HG03558 (cell line): ENCODE results near the gene NCKAP5.

ENCODE experiments used
- ATAC-seq: cut with Tn5 transposase; IDR thresholded peaks from one replicate; pipeline ENCODE4 v1.9.1; 2021; ENCODE audit warnings: moderate number of reproducible peaks; ENCODE audit not compliant: unreplicated experiment; ENCODE audit errors: extremely low read depth

Gene NCKAP5

DNA sequence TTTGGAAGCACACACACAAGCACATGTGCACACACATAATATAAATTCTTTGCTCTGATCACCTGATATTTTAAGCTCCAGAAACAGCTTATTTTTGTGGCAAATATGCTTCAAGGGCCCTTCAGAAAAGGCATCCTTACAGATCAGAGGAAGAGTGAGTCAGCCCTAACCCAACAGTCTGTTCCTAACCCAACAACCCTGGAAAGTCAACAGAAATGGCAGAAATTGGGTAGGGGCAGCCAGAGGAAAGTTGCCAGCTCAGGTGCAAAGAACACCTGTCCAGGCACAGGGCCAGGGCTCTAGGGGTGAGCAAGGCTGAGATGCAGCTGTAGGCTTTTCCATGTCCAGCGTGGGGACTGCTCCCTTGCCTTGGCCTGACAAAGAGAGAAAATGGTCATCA lies 6.4 kb upstream of the NCKAP5 start:
- ATAC-seq = no peak

DNA sequence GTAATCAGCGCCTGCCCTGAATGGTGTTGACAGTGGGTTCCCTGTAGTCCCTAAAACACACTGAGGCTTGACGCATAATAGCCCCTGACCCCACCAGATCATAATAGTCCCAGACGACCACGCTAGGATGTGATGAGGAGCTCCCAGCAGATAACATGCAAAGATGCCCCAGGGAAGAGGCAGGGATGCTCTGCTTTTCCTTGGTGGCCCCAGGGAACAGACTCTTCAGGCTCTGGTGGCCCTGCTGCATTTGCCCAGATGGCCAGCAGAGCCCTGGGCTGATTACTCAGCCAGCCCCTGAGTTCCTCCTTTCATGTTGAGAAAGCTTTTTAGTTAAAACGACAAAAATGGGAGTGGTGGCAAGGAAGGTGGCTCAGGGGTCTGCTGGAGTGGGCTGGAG lies 5.9 kb upstream of the NCKAP5 start:
- ATAC-seq = no peak

DNA sequence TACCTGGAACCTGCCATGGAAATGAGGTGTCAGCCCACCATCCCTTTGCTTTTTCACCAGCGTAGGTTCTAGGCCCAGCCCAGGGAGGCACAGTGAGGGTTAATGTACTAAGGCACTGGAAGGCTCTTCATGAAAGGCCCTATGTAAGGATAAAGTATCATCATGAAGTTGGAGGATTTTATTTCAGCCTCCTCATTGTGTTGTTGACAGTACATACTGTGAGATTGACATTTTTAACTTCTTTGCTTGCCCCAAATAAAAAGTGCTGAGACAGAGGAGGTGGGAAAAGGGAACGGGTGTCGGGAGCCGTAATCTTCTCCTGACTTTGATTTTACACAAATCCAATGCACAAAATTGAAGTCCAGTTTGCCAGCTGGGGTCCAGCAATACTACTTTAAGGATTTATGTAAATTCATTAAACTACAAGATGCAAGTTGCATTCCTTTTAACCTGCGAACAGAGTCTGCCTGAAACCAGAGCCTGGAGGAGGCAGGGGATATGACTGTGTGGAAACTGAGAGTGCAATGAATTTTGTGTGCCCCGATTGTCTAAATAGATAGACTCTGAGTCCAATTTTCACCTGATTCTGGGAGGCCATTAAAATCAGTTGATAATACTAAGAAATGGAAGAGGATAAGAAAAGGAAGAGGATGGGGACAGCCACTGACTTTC lies 5.4 kb upstream of the NCKAP5 start:
- no peak for ATAC-seq

DNA sequence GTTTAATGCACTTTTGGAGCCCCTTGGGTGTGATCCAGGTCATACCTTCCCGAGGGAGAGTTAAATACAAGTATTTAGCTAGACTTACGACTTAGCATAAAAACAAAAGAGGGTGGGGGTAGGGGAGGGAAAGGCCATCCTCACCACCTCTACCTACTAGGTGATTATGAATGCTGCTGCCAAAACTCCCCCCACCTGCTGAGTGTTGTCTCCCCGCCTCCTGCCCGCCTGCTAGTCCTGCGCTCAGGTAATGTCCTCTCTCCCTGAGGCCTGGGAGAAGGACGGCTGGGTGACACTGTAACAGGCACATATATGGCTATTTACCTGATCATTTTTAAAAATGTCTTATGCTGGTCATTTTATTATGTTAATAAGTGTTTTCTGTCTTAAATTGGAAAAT lies 3.0 kb upstream of the NCKAP5 start:
- no peak for ATAC-seq

DNA sequence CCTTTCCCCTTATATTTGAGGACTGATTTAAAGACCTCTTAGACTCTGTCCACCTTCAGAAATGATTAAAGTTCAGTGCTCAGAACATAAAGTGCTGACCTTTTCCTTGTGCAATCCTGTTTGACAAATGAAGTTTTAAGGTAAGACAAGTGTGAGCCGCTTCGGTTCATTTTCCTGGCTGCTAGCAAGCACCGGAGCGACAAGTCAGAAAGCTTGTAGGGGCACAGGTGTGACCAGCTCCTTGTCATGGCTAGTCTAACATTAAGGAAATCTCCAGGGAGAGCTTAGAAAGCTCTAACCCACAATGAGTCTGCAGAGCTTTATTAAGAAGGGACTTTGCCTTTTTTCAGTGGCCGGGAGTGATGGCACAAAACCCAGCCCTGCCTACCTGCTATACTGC lies 2.3 kb upstream of the NCKAP5 start:
- ATAC-seq = no peak

DNA sequence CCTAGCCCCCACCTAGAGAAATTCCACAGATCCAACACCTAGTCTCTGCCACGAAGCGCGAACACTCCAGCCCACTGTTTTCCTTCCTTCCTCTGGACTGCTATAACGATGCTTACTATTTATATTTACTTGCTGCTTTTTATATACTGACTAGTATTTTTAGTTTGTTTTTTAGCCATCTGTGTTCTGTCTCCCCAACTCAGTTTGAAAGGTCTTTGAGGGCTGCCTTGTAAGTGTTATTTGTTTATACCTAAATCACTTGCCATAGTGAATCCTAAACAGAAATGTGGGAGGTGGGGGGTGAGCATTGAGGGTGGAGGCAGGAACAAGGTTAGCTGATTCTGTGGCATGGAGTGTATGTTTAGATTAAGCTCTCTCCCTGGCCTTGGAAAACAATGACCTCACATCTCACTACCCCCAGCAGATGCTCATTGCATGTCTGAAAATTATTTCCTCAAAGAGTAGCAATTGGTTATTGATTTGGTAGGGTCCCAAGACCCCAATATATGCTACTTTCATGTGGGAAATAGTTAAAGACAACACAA lies 1.1 kb upstream of the NCKAP5 start:
- ATAC-seq = no peak

DNA sequence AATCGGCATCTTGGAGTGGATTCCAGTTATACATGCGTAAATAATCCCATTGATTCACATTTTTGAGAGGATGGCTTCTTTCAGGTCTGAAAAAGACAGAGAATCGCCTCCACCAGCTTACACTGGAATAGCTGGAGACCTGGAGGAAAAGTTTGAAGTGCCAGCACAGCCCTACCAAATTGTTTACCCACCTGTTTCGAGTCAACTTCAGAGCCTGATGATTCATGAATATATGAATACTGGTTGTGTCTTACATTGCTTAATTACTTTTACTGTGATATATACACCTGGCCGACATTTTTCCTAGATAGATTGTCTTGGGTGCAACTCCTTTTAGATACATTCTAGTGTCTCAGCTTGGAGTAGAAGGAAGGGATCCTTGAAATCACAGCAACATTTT lies 335 bp upstream of the NCKAP5 start:
- ATAC-seq = no peak

DNA sequence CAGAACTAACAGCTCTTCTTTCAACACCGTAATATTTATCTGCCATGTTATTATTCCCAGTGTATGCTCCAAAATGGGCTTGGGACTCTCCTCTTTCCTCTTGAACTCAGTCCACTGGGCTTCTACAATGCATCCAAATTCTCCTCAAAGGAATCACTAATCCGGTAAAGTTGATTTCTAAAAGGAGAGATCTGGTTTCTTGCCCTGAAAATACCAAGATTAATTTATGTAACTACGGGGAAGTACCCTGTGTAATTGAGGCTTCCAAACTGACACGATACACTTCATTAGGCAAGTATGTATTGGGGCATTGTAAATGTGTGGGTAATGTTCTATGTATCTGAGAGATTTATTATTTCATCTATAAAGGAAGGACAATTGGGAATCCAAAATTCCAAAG lies 5.7 kb downstream of the NCKAP5 start:
- no peak for ATAC-seq

DNA sequence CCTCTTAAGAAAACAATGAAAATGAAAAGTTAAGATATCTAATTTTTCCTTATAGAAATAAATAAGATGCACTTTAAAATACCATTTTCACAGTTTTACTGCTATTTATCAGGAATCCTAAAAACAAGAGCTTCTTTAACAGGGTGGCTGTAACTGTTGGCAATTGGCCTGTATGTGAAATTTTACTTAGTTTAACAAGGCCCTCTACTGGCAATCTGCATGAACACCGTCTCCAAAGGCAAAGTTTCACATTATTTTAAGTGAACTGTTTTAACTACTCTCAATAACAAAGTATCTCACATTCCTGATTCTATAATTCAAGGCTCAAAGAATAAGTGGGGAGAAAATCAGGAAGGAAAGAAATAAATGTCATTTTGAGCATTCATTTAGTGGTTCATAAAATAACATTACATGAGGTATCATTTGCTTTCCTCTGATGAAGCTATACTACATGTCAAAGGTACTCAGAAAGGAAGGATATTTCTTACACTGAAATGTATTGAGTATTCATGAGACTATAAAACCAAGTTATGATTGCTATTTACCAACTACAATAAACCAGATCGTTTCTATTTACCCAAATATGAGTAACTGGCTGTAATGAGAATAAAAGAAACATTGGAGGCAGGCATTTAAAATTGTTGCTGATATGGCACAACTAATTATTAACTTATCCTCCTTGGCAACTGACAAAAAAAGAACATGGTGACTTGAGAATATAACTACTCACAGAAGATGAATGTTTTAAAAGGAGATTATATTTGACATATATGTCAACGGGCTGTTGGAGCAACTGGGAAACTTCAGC lies 7.0 kb downstream of the NCKAP5 start:
- peak; percentile 66 for ATAC-seq

DNA sequence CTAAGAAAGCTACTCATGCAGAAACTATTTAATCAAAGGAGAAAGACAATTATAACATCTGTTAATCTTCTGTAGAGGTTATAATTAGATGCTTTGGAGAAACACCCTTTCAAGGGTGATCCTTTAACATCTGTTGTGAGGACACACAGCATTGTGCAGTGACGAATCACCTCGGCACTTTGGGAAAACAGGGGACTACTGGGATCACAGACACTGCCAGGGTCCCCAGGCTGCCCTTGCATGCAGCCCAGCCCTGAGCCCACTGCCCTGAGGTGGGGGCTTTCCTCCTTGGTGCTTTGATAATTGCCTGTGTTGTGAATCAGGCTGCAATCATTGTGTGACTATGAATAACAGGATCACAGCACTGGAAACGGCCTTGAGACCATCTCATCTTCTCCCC lies 10.6 kb downstream of the NCKAP5 start:
- ATAC-seq = no peak

DNA sequence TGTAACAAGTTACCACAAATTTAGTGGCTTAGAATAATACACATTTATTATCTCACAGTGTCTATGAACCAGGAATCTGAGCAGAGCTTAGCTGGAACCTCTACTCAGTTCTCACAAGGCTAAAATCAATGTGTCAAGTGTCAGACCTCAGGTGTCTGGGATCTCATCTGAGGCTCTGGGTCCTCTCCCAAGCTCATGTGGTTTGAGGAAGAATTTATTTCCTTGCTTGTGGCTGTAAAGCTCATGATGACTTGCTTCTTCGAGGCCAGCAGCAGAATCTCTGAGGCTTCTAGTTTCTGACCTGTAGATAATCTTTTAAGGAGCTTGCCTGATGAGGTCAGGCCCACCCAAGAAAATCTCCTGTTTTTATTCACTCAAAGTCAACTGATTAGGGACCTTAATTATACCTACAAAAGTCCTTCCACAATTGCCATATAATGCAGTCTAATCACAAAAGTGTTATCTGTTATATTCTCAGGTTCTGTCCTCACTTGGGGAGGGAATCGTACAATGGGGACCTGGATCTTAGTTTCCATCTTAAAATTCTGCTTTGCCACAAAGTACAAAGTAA lies 14.3 kb downstream of the NCKAP5 start:
- no peak for ATAC-seq

DNA sequence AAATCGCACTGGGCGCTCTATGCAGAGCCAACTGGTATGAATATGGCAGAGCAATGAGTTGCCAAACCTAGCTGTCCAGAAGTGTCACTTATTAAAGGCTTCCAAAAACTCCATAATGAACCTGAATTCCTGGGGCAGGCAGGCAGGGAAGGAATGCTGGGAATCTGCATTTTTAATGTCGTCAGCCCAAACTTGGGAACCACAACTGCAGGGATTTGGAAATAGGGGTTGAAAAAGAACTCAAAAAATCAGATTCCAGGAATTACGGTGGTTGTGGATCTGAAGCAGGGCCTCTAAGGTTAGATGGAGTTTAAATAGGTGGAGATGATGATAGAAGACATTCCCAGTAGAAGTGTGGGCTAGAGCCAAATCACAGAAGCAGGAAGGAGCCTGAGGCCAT lies 15.0 kb downstream of the NCKAP5 start:
- ATAC-seq = no peak

DNA sequence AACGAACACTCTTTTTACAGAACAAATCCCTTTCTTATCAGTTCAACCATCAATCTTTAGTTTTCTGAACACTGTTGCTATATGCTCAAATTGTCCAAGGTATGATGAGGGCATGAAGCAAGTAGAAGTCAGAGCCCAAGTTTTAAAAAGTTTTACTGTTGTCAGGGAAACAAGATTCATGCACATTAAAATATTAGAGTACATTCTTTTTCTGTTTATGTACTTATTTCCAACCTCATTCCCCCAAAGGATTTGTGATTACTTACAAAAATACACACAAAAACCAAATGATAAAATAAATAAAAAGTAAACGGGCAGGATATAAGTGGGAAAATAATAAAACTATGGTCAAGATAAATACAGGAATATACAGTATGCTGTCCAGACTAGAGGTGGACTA lies 15.4 kb downstream of the NCKAP5 start:
- no peak for ATAC-seq

DNA sequence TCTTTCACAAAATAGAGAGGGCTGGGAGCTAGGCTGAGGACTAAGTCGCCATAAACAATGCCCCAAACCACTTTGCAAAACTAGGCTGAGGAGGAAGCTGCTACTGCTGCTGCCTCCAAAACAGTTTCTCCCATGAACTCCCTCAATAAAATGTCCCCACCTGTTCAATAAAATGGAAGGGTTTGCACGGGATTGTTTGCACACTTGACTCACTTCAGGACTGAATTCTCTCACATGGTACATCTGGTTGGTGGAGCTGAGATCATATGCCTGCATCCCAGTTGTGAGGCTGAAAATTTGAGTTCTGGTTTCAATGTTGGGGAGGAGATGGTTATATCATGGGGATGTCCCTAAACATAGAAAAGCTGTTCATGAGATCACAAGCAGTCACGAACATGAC lies 26.5 kb downstream of the NCKAP5 start:
- no peak for ATAC-seq

DNA sequence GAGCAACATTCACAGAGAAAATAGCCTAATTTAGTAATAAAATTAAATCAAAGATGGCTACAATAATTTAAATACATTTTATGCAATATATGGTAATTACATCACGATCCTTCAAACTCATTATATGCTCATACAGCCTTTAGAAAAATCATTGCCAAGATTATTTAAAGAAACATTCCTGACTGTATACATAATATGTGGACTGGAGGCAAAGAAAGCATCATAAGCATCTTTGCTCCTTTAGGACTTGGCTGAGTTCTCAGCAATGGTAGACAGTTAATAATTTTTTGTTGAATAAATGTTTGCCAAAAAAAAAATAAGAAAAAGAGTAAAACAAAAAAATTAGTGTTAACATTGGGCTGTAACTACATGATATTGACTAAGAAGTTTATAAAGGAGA lies 26.9 kb downstream of the NCKAP5 start:
- ATAC-seq = no peak

DNA sequence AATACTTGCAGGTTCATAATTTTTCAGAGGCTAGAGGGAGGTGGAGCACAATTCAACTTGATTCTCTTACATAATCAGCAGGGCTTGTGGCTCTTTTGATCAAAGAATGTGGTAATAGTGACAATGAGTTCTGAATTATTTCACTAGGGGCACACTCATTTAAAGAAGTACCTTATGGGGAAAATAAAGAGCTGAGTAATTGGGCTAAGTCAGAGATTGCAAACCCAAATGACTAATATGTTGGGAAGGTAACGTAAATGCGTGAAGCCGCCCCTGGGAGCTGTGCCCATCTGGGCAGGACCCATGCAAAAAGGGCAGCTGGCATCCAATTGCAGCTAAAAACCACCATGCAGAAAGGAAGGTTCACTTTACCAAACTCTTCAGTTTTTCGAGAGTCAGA lies 35.3 kb downstream of the NCKAP5 start:
- no peak for ATAC-seq

DNA sequence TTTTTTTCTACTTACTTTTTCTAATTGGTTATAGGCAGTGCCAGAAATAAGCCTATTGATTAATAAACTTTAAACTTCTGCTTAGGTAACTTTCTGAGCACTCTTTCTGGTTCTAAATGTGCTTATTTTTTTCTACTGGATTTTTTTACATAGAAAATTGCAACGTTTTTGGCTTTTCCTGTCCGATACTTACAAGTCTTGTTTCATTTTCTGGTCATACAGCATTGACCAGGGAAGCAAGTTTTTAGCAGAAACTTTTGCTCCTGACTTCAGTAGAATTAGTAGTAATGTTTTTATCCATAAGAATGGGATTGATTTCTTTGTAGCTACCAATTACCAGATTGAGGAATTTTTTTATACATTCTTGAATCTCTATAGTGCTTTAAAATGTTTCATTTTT lies 36.9 kb downstream of the NCKAP5 start:
- ATAC-seq = no peak

DNA sequence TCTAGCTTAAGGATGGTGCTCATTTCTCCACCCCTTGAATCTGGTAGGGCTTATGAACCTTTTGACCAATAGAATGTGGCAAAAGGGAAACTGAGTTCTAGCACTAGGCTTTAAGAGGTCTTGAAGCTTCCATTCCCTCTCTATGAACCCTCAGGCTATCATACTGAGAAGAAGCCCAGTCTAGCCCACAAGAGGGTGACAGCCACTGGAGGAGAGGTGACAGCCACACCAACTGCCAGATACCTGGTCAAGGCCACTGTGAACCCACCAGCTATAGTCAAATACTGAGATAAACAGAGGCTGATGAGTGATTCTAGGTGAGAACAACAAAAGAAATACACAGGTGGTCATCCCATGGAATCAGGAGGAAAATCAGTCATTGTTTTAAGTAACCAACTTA lies 37.6 kb downstream of the NCKAP5 start:
- no peak for ATAC-seq

DNA sequence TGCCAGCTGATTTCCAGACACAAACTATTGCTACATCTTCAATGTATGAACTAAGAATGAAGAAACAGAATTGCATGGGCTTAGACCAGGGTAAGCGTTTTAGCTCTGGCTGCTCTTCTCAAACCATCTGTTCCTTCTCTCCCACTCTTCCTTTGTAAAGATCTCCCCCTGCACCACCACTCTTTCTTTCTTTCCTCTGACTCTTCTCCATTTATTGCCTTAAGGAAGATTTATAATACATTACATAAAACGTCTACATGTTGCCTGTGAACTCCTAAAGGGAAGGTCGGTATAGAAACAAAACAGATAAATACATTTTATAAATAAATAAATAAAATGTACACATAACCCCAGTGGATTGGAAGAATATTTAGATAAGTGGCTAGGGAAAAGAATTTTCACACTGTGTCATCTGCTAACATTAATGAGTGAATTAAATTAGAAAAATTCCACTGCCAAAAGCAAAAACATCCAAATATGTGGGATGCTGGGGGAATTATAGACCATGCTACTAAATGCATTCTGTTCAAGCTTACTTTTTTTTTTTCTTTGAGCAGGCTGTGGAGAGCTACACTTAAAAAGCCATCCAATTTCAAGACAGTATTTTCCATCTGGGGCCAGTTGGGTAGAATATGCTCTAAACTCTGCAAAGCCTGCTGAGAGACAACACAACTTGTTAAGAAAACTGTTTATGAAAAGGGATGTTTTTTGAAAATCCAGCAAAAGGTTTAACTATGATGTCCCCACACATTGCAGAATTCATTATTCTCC lies 41.5 kb downstream of the NCKAP5 start:
- ATAC-seq = no peak

DNA sequence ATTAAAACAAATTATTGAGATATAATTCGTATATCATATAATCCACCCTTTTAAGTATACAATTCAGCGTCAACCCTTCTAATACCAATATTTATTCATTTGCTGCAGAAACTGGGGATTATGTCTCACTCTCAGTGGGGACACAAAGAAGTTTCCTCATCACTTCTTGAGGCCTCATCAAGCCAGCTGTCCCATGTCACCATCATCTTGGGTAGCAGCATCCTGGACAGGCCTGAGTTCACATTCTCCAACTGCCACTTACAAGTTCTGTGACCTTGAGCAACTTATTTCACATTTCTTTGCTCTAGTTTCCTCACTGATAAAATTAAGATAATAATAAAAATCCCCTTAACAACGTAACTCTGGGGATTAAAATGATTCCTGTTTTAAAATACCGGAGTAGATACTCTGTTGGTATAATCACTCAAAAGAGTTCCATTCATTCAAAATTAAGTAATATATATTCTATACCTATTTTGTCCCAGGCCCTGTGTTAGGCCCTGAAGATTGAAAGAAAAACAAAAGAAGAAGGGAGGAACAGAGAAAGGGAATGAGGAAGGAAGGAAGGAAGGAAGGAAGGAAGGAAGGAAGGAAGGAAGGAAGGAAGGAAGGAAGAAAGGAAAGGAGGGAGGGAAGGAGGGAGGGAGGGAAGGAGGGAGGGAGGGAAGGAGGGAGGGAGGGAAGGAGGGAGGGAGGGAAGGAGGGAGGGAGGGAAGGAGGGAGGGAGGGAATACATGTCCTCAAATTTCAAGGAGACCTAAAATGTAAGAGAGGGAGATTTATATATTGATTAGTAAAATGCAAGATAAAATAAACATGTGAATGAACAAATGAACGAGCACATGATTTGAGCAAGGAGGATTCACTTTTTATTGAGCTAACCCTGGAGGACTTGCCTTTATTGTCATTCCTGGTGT lies 42.4 kb downstream of the NCKAP5 start:
- no peak for ATAC-seq
